CD4-positive, alpha-beta T cell (primary cell): ENCODE measurements around the gene TNFRSF25. TPM values are rescaled to one million over a fixed set of nuclear protein-coding genes. Genes with fewer than 3 reads are reported as not detected.

Experiments used
- ATAC-seq: fragments of 200-7000 bp; cut with Tn5 transposase; one replicate; pipeline ENCODE4 v1.10.0; 2022; ENCODE audit warnings: mild to moderate bottlenecking; ENCODE audit not compliant: poor library complexity
- CTCF ChIA-PET: fragments of 350-600 bp; sonication (Branson Sonifier 250); formaldehyde crosslinking; loops from one replicate; lab custom pipeline; 2021; ENCODE audit warnings: antibody characterized with exemption, inconsistent platforms; lab: Charles Lee
- POLR2A ChIA-PET: fragments of 350-600 bp; sonication (Branson Sonifier 250); formaldehyde crosslinking; loops from one replicate; lab custom pipeline; 2021; ENCODE audit warnings: antibody characterized with exemption, inconsistent platforms; lab: Charles Lee
- DNase-seq, 14 experiments: peaks; one replicate each; pipeline ENCODE4 v3.0.0-alpha.2; 2013 to 2020; ENCODE audit warnings: mixed read lengths in 2 of 14
- H3K27ac ChIP-seq, 2 donors: one replicate each; pipeline versions ENCODE4 v1.5.1 to v1.7.0; 2013; ENCODE audit warnings: low read length in 2 of 2, low read depth in 1 of 2, mild to moderate bottlenecking in 1 of 2
- H3K27me3 ChIP-seq, 2 experiments: 1 replicate in 1 of 2; 2 replicates in 1 of 2; pipeline versions ENCODE4 v1.6.1 to v1.7.0; 2013; ENCODE audit warnings: low read length in 2 of 2, control low read depth in 1 of 2, mild to moderate bottlenecking in 1 of 2, moderate library complexity in 1 of 2; ENCODE audit not compliant: insufficient read depth in 2 of 2, control insufficient read depth in 1 of 2
- H3K36me3 ChIP-seq: one replicate; pipeline ENCODE4 v1.6.1; 2013; ENCODE audit warnings: low read length, control low read depth; ENCODE audit not compliant: insufficient read depth
- H3K4me1 ChIP-seq: one replicate; pipeline ENCODE4 v1.6.1; 2013; ENCODE audit warnings: low read length, control low read depth; ENCODE audit not compliant: insufficient read depth
- H3K4me3 ChIP-seq: one replicate; pipeline ENCODE4 v1.5.1; 2013; ENCODE audit warnings: mild to moderate bottlenecking, low read length, moderate library complexity
- H3K9me3 ChIP-seq, 2 experiments: 1 replicate in 1 of 2; 2 replicates in 1 of 2; pipeline versions ENCODE4 v1.6.1 to v1.7.0; 2013; ENCODE audit warnings: low read length in 2 of 2, mild to moderate bottlenecking in 2 of 2, control low read depth in 1 of 2, moderate library complexity in 1 of 2; ENCODE audit not compliant: control insufficient read depth in 1 of 2, insufficient read depth in 1 of 2
- H3K27ac Mint-ChIP-seq: one replicate; pipeline ENCODE4 v1.8.0; 2020; ENCODE audit warnings: mixed read lengths
- H3K27me3 Mint-ChIP-seq: one replicate; pipeline ENCODE4 v1.8.0; 2021; ENCODE audit warnings: mixed read lengths
- H3K36me3 Mint-ChIP-seq: one replicate; pipeline ENCODE4 v1.8.0; 2021; ENCODE audit warnings: low read depth, mixed read lengths
- H3K4me1 Mint-ChIP-seq: one replicate; pipeline ENCODE4 v1.8.0; 2021; ENCODE audit warnings: low read depth, mixed read lengths
- H3K4me3 Mint-ChIP-seq: one replicate; pipeline ENCODE4 v1.8.0; 2020; ENCODE audit warnings: mild to moderate bottlenecking, mixed read lengths
- H3K9me3 Mint-ChIP-seq: one replicate; pipeline ENCODE4 v1.8.0; 2020; ENCODE audit warnings: mixed read lengths
- intact Hi-C, 2 experiments: fragments of 100-400 bp; cut with DNase I in 1 of 2; cut with micrococcal nuclease in 1 of 2; formaldehyde crosslinking; loops; one replicate each; pipeline versions ENCODE4 v1.15.1 to v1.9.0; 2023 to 2025; cut with DNase I, micrococcal nuclease
- total RNA-seq, 174 experiments: library from RNA in 2 of 174; stranded (reverse) in 2 of 174; gene quantifications; one replicate each; pipeline ENCODE4 v1.2.3 and lab custom pipeline; 2021 to 2026
- TF ChIP-seq, protein P1 (sequence below): fragments of 200-600 bp; IDR thresholded peaks from one replicate; pipeline ENCODE4 v1.8.0; 2022; ENCODE audit warnings: antibody characterized with exemption, mild to moderate bottlenecking

TNFRSF25 gene
- total RNA-seq, 2 experiments from 2014 or later = 220 to 225 TPM

DNA sequence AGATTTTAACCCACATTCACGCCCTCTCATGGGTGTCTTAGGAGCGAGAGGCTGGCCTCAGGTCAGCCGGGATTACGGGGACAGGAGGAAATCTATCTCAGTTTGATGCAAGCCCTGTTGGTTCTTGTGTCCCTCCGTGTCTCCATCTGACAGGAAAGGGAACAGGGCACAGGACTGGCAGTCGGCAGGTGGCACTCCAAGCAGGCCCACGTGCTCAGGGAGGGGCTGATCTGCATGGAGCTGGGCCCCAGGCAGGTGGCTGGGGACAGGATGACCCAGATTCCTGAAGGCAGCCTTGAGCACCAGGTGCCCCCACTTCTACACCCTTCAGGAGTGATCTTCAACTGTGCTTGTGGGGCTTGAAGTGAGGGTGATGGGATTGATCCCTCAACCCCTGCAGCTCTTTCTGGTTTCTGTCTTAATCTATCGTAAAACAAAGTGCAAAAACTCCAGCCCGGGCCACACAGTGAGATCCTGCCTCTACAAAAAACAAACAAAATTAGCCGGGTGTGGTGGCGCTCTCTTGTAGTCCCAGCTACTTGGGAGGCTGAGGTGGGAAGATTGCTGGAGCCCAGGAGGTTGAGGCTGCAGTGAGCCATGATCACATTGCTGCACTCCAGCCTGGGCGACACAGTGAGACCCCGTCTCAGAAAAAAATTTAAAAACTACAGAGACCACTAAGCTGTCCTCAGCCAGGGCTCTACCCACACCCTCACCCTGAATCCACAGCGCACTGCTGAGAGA is 17.2 kb upstream of the TNFRSF25 start:
- Mint-ChIP-seq H3K9me3 (no peaks in the 10 kb centered on the region), H3K36me3 (no peaks in the 10 kb centered on the region), H3K4me1 (peaks cover 7% of the 10 kb centered on the region), H3K4me3 (no peak overlapping the region), H3K27me3 (peaks cover 39% of the 10 kb centered on the region), H3K27ac (no peak overlapping the region)
- no peak overlapping the region for H3K4me3 ChIP-seq
- ChIA-PET CTCF (no interaction called here), POLR2A (no interaction called here)
- no peaks in the 10 kb centered on the region for H3K36me3 ChIP-seq
- DNase-seq (no peak), ATAC-seq (no peak)
- peaks cover 22% of the 10 kb centered on the region for H3K4me1 ChIP-seq
- H3K27me3 ChIP-seq = peaks cover 19 to 21% of the 10 kb centered on the region in 2 experiments
- H3K9me3 ChIP-seq = peaks cover 0 to 9% of the 10 kb centered on the region in 2 experiments
- TF ChIP-seq, protein P1, sequence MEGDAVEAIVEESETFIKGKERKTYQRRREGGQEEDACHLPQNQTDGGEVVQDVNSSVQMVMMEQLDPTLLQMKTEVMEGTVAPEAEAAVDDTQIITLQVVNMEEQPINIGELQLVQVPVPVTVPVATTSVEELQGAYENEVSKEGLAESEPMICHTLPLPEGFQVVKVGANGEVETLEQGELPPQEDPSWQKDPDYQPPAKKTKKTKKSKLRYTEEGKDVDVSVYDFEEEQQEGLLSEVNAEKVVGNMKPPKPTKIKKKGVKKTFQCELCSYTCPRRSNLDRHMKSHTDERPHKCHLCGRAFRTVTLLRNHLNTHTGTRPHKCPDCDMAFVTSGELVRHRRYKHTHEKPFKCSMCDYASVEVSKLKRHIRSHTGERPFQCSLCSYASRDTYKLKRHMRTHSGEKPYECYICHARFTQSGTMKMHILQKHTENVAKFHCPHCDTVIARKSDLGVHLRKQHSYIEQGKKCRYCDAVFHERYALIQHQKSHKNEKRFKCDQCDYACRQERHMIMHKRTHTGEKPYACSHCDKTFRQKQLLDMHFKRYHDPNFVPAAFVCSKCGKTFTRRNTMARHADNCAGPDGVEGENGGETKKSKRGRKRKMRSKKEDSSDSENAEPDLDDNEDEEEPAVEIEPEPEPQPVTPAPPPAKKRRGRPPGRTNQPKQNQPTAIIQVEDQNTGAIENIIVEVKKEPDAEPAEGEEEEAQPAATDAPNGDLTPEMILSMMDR = no peak
- intact Hi-C loops = no loop called here
- H3K27ac ChIP-seq = no peak overlapping the region

DNA sequence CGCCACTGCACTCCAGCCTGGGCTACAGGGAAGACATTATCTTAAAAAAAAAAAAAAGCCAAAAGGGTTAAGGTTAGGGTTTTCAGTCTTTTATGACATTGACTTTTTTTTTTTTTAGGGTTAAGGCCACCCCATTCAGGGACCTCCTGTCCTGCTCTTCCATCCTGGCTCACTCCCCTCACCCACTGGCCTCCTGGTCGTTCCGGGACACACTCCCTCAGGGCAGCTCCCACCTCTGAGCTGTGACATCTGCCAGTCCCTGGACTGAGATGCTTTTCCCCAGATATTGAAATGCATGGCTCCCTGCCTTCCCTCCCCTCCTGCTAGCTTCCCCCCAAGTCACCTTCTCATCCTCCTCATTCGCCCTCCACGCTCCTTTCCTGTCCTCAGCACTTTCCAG is 15.8 kb upstream of the TNFRSF25 start:
- CTCF ChIA-PET = interaction anchor here (1.3 kb wide), 1 partner anchor 23 kb away, joined by 3 read pairs; no protein-coding TSS in a partner anchor
- peaks cover 28% of the 10 kb centered on the region for H3K27me3 Mint-ChIP-seq
- TF ChIP-seq, protein P1 = no peak

DNA sequence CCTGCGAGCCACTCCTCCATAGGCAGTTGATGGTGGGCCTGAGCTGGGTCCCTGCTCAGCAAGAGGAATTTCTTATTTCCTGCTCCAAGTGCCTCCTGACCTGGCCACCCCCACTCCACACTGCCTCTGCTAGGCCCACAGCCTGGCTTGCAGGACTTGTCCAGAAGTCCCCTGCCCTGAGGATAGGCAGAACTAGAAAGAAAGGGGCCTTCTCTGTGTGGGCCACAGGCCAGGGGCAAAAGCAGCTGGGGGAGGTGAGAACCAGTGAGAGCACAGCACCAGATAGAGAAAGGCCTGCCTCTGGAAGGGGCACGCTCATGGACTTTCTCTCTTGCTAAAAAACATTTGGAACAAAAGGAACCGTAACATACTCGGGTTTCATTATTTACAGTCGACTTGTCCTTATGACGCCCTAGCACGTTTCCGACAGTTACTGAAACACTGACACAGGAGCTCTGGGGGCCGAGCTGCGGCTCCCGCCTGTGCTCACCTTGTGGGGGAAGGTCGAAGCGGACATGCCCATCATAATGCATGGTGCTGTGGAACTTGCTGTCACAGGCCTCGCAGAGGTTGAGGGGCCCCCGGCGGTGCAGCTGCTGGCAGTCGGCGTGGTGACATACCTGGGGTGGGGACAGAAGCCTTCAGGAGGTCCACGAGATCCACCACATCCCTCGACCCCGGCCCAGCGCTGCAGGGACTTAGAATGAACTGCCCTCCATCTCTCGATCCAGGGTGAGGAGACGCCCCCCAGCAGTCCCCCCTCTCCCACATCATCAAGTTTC is 11.3 kb upstream of the TNFRSF25 start:
- no peaks in the 10 kb centered on the region for H3K9me3 ChIP-seq
- TF ChIP-seq, protein P1 = no peak
- ChIA-PET POLR2A (interaction anchor here (1.3 kb wide), 1 partner anchor 17 kb away, joined by 3 read pairs; no protein-coding TSS in a partner anchor), CTCF (interaction anchor here (1.2 to 1.9 kb wide), 3 partner anchors 11 to 22 kb away, joined by 4 to 8 read pairs (median 5); partner anchors contain the start of genes PLEKHG5 and TNFRSF25)
- no peak overlapping the region for H3K4me3 Mint-ChIP-seq
- no peak overlapping the region for H3K4me3 ChIP-seq
- peaks cover 4% of the 10 kb centered on the region for H3K27me3 Mint-ChIP-seq
- no peaks in the 10 kb centered on the region for H3K9me3 Mint-ChIP-seq
- H3K4me1 Mint-ChIP-seq = peaks cover 8% of the 10 kb centered on the region
- no peaks in the 10 kb centered on the region for H3K36me3 Mint-ChIP-seq
- intact Hi-C loops = loop anchor here in 1 of 2 experiments (5.0 kb wide), 2 partner anchors 35 to 130 kb away; no protein-coding TSS in a partner anchor
- H3K4me1 ChIP-seq = peaks cover 9% of the 10 kb centered on the region
- H3K27ac Mint-ChIP-seq = no peak overlapping the region
- no peaks in the 10 kb centered on the region for H3K36me3 ChIP-seq
- DNase-seq (no peak), ATAC-seq (no peak)
- H3K27ac ChIP-seq = no peak overlapping the region
- H3K27me3 ChIP-seq = no peaks in the 10 kb centered on the region

More for the DNA sequence above, 15.8 kb upstream of the TNFRSF25 start:
- peaks cover 20% of the 10 kb centered on the region for H3K4me1 ChIP-seq
- Mint-ChIP-seq H3K36me3 (no peaks in the 10 kb centered on the region), H3K9me3 (no peaks in the 10 kb centered on the region), H3K27ac (no peak overlapping the region), H3K4me3 (no peak overlapping the region), H3K4me1 (peaks cover 7% of the 10 kb centered on the region)
- peaks cover 19 to 21% of the 10 kb centered on the region in 2 experiments for H3K27me3 ChIP-seq
- no peak overlapping the region for H3K4me3 ChIP-seq
- POLR2A ChIA-PET = no interaction called here
- H3K27ac ChIP-seq = no peak overlapping the region
- DNase-seq = no peak
- intact Hi-C loops = no loop called here
- H3K9me3 ChIP-seq = peaks cover 0 to 9% of the 10 kb centered on the region in 2 experiments
- H3K36me3 ChIP-seq = no peaks in the 10 kb centered on the region
- ATAC-seq = no peak
